ENCODE measurements around the gene TFB2M. TPM values are rescaled to one million over a fixed set of nuclear protein-coding genes. Genes with fewer than 3 reads are reported as not detected.
"Not testable (repeated sequence)": the region's sequence is repeated elsewhere in the genome, so short reads cannot be mapped to it uniquely, and the experiment has no call there.

Gene TFB2M
- total and polyA plus RNA-seq, 5 experiments from 2014 or later, result 12.0 to 20.8 (median 17.8) TPM

DNA sequence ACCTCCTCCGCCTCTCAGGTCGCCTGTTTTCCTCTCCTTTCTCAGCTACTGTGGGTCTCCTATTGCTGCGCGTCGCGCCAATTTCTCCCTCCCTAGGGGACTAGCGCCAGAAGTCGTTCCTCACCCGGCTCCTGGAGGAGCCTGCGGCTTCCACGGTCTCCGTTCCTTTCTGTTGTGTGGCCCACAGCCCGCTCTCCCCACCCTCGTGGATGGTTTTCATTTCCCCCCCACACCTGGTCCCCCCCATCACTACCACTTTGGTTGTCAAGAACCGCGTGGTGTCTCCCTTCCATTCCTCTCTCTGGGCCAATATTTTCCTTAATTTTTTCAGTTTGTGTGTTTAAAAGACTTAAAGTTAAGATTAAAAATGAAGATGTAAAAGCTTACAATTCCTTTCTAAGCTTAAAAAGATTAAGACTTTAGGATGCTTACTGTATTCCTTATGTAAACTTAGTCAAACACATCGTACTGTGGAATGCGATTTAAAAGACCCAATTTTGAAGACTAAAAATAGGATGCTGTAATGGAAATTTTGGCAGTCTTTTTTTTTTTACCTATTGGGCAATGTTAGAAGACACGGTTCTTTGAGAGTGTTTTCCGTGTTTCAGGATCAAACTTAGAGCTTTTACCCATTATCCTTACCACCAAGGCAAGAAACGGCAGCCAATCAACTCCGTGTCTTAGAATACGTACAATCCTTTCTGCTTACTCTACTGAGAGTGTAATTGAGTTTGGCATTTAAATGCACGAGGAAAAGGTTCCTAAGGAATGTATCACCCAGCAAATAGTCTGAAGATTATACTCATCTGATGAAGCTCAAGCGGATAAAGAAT, 968 bp upstream of the TFB2M start:
- Mint-ChIP-seq H3K4me1 (peaks cover 15 to 72% (median 56%) of the 10 kb centered on the region in 4 donors), H3K27ac (peak overlapping the region; percentile 93 to 99 (median 98))
- peak; percentile 31 to 37 for ATAC-seq

DNA sequence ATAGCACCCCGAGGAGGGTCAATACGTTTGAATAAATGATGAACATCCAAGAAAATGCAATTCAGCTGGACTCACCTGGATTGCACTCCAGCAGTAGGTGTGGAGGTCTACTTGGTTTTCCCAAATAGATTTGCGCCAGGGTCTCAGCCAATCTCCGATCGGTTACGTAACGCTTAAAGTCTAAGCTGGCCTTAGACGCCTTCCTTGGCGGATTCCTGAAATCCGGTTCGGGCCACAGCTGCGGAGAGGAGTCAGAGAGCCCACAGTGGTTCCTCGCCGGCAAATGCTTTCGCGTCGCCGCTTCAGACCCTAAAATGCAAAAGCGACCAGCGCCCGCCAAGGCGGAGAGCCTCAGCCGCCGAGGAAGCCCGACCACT, 322 bp downstream of the TFB2M start:
- Mint-ChIP-seq H3K27me3 (no peaks in the 10 kb centered on the region), H3K4me3 (peak overlapping the region; percentile 97 to 99 (median 98)), H3K27ac (peak overlapping the region; percentile 93 to 99 (median 98)), H3K4me1 (peaks cover 13 to 59% (median 50%) of the 10 kb centered on the region in 4 donors), H3K36me3 (peaks cover 0 to 20% (median 0%) of the 10 kb centered on the region in 3 donors), H3K9me3 (no peaks in the 10 kb centered on the region)
- DNase-seq (no peak), ATAC-seq (no peak)
- POLR2A ChIA-PET, result interaction anchor here (0.6 to 2.6 kb wide), 5 partner anchors 12 to 1731 kb away, joined by 3 to 26 read pairs (median 5); no protein-coding TSS in a partner anchor

More for the DNA sequence above, 968 bp upstream of the TFB2M start:
- Mint-ChIP-seq H3K27me3 (no peaks in the 10 kb centered on the region), H3K36me3 (peaks cover 0 to 16% (median 0%) of the 10 kb centered on the region in 3 donors), H3K4me3 (peak overlapping the region; percentile 97 to 99 (median 98)), H3K9me3 (no peaks in the 10 kb centered on the region)
- DNase-seq, result peak in 5 of 10 donors; percentile 25 to 78 (median 30)
- POLR2A ChIA-PET, result interaction anchor here (0.8 to 2.6 kb wide), 6 partner anchors 11 to 1732 kb away, joined by 3 to 26 read pairs (median 4); partner anchors contain the start of gene SMYD3

DNA sequence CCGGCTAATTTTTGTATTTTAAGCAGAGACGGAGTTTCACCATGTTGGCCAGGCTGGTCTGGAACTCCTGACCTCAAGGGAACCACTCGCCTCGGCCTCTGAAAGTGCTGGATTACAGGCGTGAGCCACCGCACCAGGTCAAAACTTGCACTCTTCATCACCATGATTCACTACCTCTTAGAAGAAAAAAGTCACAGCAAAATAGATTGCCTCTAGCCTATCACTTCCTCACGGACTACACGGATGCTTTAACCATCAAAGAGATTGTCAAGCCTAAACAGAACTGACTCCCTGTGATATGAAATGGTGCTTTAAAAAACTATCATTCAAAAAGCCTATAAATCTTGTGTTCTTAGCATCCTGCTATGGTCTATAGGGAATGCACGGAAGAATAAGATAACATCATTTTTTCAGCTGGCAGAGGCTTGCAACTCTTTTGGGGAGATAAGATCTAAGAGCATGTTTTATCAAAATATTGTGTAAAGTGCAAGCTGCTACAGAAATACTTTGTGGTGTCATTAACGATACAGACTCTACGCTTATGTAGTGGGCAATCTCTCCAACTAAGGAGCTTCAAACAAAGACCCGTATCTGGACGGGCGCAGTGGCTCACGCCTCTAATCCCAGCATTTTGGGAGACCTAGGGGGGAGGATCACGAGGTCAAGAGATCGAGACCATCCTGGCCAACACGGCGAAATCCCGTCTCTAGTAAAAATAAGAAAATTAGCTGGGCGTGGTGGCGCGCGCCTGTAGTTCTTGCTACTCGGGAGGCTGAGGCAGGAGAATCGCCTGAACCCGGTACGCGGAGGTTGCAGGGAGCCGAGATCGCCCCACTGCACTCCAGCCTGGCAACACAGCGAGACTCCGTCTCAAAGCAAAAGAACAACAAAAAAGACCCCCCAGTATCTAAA, 966 bp downstream of the TFB2M start:
- Mint-ChIP-seq H3K4me3 (peak overlapping the region; percentile 97 to 99 (median 98)), H3K27me3 (no peaks in the 10 kb centered on the region), H3K36me3 (peaks cover 0 to 26% (median 0%) of the 10 kb centered on the region in 3 donors), H3K4me1 (peaks cover 14 to 52% (median 47%) of the 10 kb centered on the region in 4 donors), H3K9me3 (no peaks in the 10 kb centered on the region), H3K27ac (peak overlapping the region; percentile 84 to 99 (median 96))
- no peak for DNase-seq
- POLR2A ChIA-PET, result interaction anchor here (0.7 to 2.6 kb wide), 3 partner anchors 13 to 1730 kb away, joined by 3 to 26 read pairs (median 5); no protein-coding TSS in a partner anchor
- ATAC-seq, result no peak

DNA sequence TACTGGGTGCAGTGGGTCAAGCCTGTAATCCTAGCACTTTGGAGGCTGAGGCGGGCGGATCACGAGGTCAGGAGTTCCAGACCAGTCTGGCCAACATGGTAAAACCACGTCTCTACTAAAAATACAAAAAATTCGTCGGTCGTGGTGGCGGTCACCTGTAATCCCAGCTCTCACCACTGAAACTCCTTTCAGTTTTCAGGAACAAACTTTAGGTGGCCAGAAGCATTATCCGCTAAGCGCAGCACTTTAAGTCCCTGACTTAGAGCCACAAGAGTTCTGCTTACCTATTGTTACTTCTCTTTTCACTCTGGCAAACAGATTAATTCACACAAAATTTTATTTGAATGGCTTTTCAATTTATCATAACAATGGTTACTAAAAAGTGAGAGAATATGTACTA, 5.2 kb downstream of the TFB2M start:
- peak overlapping the region in 2 of 10 donors; percentile 1 to 53 for H3K27ac Mint-ChIP-seq
- peaks cover 9 to 38% (median 28%) of the 10 kb centered on the region in 4 donors for H3K4me1 Mint-ChIP-seq
- POLR2A ChIA-PET, DNase-seq, H3K9me3 Mint-ChIP-seq, ATAC-seq, H3K27me3 Mint-ChIP-seq, H3K4me3 Mint-ChIP-seq: not testable (repeated sequence)
- peaks cover 5 to 66% (median 5%) of the 10 kb centered on the region in 3 donors for H3K36me3 Mint-ChIP-seq

DNA sequence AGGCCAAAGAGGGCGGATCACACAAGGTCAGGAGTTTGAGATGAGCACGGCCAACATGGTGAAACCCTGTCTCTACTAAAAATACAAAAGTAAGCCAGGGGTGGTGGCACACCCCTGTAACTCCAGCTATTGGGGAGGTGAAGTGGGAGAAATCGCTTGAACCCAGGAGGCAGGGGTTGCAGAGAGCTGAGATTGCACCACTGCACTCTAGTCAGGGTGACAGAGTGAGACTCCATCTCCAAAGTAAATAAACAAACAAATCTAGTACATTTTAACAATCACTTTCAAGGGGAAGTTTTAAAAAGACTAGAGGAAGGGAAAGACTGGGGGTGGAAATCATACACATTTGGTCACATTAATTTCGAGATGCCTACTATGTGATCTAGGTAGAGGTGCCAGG, 6.8 kb downstream of the TFB2M start:
- DNase-seq (no peak), ATAC-seq (no peak)
- H3K9me3 Mint-ChIP-seq, result no peaks in the 10 kb centered on the region
- peaks cover 7 to 26% (median 16%) of the 10 kb centered on the region in 4 donors for H3K4me1 Mint-ChIP-seq
- no peaks in the 10 kb centered on the region for H3K27me3 Mint-ChIP-seq
- peak overlapping the region in 4 of 10 donors; percentile 26 to 73 (median 65) for H3K27ac Mint-ChIP-seq
- peak overlapping the region in 1 of 10 donors; percentile 38 for H3K4me3 Mint-ChIP-seq
- POLR2A ChIA-PET, result no interaction called here
- H3K36me3 Mint-ChIP-seq, result peaks cover 11 to 80% (median 17%) of the 10 kb centered on the region in 3 donors

DNA sequence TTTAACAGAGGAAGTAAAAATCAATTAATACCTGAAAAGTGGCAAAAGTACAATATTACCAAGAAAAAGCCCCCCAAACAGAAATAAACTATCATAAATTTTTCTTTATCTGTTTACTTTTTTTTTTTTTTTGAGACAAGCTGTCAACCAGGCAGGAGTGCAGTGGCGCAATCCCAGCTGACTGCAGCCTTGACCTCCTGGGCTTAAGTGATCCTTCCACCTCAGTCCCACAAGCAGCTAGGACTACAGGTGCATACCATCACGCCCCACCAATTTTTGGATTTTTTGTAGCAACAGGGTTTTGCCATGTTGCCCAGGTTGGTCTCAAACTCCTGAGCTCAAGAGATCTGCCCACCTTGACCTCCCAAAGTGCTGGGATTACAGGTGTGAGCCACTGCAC, 8.0 kb downstream of the TFB2M start:
- H3K27ac Mint-ChIP-seq, result peak overlapping the region in 3 of 10 donors; percentile 8 to 53 (median 22)

DNA sequence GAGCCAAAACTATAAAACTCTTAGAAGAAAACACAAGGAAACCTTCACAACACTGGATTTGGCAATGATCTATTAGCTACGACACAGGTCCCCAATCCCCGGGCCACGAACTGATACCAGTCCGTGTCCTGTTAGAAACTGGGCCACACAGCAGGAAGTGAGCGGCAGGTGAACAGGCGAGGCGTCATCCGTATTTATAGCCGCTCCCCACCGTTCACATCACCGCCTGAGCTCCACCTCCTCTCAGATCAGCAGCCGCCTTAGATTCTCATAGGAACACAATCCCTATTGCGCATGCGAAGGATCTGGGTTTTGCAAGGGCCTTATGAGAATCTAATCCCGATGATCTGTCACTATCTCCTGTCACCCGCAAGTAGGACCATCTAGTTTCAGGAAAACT, 11.9 kb downstream of the TFB2M start:
- Mint-ChIP-seq H3K27ac (no peak overlapping the region), H3K36me3 (peaks cover 19 to 93% (median 31%) of the 10 kb centered on the region in 3 donors)
- POLR2A ChIA-PET, result no interaction called here

More for the DNA sequence above, 8.0 kb downstream of the TFB2M start:
- Mint-ChIP-seq H3K4me1 (peaks cover 9 to 25% (median 10%) of the 10 kb centered on the region in 4 donors), H3K27me3 (no peaks in the 10 kb centered on the region), H3K4me3 (no peak overlapping the region), H3K36me3 (peaks cover 11 to 84% (median 23%) of the 10 kb centered on the region in 3 donors), H3K9me3 (no peaks in the 10 kb centered on the region)
- POLR2A ChIA-PET, result no interaction called here
- ATAC-seq (no peak), DNase-seq (no peak)

DNA sequence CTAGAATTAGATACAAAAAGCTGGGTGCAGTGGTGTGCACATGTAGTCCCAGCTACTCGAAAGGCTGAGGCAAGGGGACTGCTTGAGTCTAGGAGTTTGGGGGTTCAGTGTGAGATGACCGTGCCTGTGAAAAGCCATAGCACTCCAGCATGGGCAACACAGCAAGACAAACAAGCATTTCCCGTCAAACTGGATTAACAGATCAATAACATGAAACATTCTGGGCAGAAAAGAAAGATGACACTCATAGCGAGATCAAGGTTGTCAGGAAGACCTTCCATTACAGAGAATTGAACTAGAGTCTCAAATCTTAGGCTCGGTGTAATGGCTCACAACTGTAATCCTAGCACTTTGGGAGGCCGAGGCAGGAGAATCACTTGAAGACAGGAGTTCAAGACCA, 14.0 kb downstream of the TFB2M start:
- H3K4me3 Mint-ChIP-seq, result no peak overlapping the region
- ATAC-seq (no peak), DNase-seq (no peak)
- peak overlapping the region in 1 of 10 donors; percentile 41 for H3K27ac Mint-ChIP-seq
- peaks cover 0 to 12% (median 4%) of the 10 kb centered on the region in 4 donors for H3K4me1 Mint-ChIP-seq
- POLR2A ChIA-PET, result interaction anchor here (0.6 kb wide), 1 partner anchor 110 kb away, joined by 3 read pairs; no protein-coding TSS in a partner anchor
- no peaks in the 10 kb centered on the region for H3K9me3 Mint-ChIP-seq
- peaks cover 19 to 92% (median 39%) of the 10 kb centered on the region in 3 donors for H3K36me3 Mint-ChIP-seq
- no peaks in the 10 kb centered on the region for H3K27me3 Mint-ChIP-seq

More for the DNA sequence above, 11.9 kb downstream of the TFB2M start:
- Mint-ChIP-seq H3K4me3 (no peak overlapping the region), H3K4me1 (peaks cover 2 to 17% (median 5%) of the 10 kb centered on the region in 4 donors), H3K27me3 (no peaks in the 10 kb centered on the region), H3K9me3 (no peaks in the 10 kb centered on the region)
- no peak for DNase-seq
- ATAC-seq, result no peak

DNA sequence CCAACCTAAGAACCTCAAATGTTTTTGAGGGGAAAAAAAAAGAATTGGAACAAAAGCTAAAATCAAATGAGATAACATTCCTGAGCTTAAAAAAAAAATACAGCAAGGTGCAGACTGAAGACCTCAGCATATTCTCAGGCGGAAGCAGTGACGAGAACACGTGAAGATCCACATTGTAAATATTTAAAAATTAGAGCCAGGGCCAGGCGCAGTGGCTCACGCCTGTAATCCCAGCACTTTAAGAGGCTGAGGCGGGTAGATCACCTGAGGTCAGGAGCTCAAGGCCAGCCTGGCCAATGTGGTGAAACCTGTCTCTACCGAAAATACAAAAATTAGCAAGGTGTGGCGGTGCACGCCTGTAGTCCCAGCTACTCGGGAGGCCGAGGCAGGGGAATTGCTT, 15.7 kb downstream of the TFB2M start:
- peaks cover 14 to 89% (median 33%) of the 10 kb centered on the region in 3 donors for H3K36me3 Mint-ChIP-seq
- peaks cover 0 to 12% (median 4%) of the 10 kb centered on the region in 4 donors for H3K4me1 Mint-ChIP-seq
- H3K4me3 Mint-ChIP-seq, result no peak overlapping the region
- no peak for DNase-seq
- H3K27me3 Mint-ChIP-seq, result no peaks in the 10 kb centered on the region
- no peaks in the 10 kb centered on the region for H3K9me3 Mint-ChIP-seq
- peak overlapping the region in 2 of 10 donors; percentile 10 to 56 for H3K27ac Mint-ChIP-seq
- POLR2A ChIA-PET, result no interaction called here
- ATAC-seq, result no peak

DNA sequence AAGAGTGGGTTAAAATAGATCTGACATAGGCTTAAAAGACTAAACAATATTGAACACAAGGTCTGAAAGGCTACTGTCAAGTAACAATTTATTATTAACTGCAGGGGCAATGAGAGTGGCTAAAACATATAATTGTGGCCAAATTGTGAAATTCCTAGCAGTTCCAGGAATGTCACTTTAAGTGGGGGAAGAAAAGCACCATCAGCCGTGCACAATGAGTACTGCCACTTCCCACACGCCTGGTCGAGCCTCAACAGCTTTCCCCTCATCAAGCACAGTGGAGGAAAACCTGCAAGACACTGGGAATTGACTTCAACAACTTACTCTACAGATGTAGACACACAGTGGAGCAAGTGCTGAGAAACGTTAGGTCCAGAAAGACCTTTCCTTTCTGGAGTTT, 16.4 kb downstream of the TFB2M start:
- no peak for ATAC-seq
- no peak for DNase-seq
- H3K27me3 Mint-ChIP-seq, result no peaks in the 10 kb centered on the region
- H3K36me3 Mint-ChIP-seq, result peaks cover 9 to 88% (median 25%) of the 10 kb centered on the region in 3 donors
- POLR2A ChIA-PET, result interaction anchor here (0.5 kb wide), 1 partner anchor 13 kb away, joined by 3 read pairs; no protein-coding TSS in a partner anchor
- H3K4me1 Mint-ChIP-seq, result peaks cover 0 to 11% (median 3%) of the 10 kb centered on the region in 4 donors
- no peak overlapping the region for H3K27ac Mint-ChIP-seq
- H3K4me3 Mint-ChIP-seq, result no peak overlapping the region
- H3K9me3 Mint-ChIP-seq, result no peaks in the 10 kb centered on the region

DNA sequence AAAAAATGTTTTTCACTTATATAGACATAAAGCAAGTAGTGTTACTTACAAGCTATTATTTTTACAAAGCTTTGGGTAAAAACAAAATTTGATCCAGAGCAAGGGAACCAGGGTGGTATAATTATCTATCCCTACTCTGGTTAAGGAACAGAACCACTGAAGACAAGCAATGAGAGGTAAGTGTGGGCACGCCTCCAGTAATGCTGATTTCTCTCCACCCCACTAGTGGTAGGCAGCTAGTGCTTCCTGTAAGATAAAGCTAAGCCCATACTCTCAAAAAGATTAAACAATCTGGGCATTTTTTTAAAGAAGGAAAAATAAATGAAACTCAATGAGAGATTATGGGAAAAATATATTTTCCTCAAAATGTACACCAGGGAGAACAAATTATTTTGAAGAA, 22.1 kb downstream of the TFB2M start:
- DNase-seq (no peak), ATAC-seq (no peak)
- POLR2A ChIA-PET, result no interaction called here
- Mint-ChIP-seq H3K4me3 (no peak overlapping the region), H3K27me3 (no peaks in the 10 kb centered on the region), H3K27ac (no peak overlapping the region), H3K4me1 (no peaks in the 10 kb centered on the region), H3K36me3 (peaks cover 12 to 81% (median 30%) of the 10 kb centered on the region in 3 donors), H3K9me3 (no peaks in the 10 kb centered on the region)
